Measurements from ENCODE around the gene ALKBH7. TPM values are rescaled to one million over a fixed set of nuclear protein-coding genes. Genes with fewer than 3 reads are reported as not detected.

The ALKBH7 gene
- total and polyA plus RNA-seq, 2 of the 13 experiments (the other 11 are each of a cell fraction or from before 2014, with no cell fraction given), result 29.6 to 45.9 TPM

DNA sequence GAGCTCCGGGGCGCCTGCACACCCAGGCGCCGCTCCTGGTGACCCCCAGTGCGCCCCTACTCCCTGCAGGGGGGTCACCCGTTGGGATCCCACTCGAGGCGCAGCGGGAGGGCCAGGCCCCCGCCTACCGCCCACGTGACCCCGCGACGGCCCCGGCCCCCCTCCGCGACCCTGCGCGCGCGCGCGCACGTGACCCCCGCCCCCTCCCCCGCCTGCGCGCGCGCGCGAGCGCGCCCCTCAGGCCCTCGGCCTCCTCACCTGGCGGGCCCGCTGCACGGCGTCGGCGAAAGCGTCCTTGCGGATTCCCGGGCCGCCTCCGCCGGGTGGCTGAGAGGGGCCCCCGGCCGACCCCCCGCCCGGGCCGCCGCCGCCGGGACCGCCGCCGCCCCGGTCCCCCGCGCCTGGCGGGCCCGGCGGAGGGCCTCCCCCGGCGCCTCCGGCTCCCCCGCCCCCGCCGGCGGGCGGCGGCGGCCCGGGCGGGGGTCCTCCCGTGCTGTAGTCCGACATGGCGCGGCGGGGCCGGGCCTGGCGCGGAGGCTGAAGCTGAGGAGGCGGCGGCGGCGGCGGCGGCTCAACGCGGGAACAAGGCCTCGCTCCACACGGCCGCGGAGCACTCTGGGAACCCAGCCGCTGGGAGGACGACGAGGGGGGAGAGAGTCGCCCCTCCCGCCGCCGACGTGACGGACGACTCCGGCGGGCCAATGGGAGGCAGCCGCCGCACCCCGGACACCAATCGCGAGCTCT, 51.8 kb downstream of the ALKBH7 start, which contains the start of gene KHSRP (continued):
- TF ChIP-seq, protein P1, sequence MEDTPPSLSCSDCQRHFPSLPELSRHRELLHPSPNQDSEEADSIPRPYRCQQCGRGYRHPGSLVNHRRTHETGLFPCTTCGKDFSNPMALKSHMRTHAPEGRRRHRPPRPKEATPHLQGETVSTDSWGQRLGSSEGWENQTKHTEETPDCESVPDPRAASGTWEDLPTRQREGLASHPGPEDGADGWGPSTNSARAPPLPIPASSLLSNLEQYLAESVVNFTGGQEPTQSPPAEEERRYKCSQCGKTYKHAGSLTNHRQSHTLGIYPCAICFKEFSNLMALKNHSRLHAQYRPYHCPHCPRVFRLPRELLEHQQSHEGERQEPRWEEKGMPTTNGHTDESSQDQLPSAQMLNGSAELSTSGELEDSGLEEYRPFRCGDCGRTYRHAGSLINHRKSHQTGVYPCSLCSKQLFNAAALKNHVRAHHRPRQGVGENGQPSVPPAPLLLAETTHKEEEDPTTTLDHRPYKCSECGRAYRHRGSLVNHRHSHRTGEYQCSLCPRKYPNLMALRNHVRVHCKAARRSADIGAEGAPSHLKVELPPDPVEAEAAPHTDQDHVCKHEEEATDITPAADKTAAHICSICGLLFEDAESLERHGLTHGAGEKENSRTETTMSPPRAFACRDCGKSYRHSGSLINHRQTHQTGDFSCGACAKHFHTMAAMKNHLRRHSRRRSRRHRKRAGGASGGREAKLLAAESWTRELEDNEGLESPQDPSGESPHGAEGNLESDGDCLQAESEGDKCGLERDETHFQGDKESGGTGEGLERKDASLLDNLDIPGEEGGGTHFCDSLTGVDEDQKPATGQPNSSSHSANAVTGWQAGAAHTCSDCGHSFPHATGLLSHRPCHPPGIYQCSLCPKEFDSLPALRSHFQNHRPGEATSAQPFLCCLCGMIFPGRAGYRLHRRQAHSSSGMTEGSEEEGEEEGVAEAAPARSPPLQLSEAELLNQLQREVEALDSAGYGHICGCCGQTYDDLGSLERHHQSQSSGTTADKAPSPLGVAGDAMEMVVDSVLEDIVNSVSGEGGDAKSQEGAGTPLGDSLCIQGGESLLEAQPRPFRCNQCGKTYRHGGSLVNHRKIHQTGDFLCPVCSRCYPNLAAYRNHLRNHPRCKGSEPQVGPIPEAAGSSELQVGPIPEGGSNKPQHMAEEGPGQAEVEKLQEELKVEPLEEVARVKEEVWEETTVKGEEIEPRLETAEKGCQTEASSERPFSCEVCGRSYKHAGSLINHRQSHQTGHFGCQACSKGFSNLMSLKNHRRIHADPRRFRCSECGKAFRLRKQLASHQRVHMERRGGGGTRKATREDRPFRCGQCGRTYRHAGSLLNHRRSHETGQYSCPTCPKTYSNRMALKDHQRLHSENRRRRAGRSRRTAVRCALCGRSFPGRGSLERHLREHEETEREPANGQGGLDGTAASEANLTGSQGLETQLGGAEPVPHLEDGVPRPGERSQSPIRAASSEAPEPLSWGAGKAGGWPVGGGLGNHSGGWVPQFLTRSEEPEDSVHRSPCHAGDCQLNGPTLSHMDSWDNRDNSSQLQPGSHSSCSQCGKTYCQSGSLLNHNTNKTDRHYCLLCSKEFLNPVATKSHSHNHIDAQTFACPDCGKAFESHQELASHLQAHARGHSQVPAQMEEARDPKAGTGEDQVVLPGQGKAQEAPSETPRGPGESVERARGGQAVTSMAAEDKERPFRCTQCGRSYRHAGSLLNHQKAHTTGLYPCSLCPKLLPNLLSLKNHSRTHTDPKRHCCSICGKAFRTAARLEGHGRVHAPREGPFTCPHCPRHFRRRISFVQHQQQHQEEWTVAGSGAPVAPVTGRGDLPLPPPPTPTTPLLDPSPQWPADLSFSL (CRISPR knock-in tag; IDR thresholded peaks at IDR 0.05), result no peak
- TF ChIP-seq PAX8 (CRISPR knock-in tag; IDR thresholded peaks at IDR 0.05; ENCODE audit: borderline replicate concordance) (no peak), FOXA1 (IDR thresholded peaks at IDR 0.05) (no peak), FOXA1 (CRISPR knock-in tag; IDR thresholded peaks at IDR 0.05) (no peak), ZNF557 (CRISPR knock-in tag; IDR thresholded peaks at IDR 0.05) (no peak), ZNF549 (CRISPR knock-in tag; IDR thresholded peaks at IDR 0.05) (no peak), KDM5B (CRISPR knock-in tag; IDR thresholded peaks at IDR 0.05; ENCODE audit: borderline replicate concordance) (no peak; the same call in 1 of the 2 replicates), ZFX (CRISPR knock-in tag; IDR thresholded peaks at IDR 0.05; ENCODE audit: low read depth) (peak; percentile 85), ZNF383 (CRISPR knock-in tag; IDR thresholded peaks at IDR 0.05; ENCODE audit: borderline replicate concordance) (no peak), NCOR1 (IDR thresholded peaks at IDR 0.05; ENCODE audit: borderline replicate concordance, low read length) (no peak), RARA (CRISPR knock-in tag; IDR thresholded peaks at IDR 0.05) (no peak), FOXA3 (CRISPR knock-in tag; IDR thresholded peaks at IDR 0.05) (no peak), IKZF1 (IDR thresholded peaks at IDR 0.05) (no peak)
- TF ChIP-seq, protein P2, sequence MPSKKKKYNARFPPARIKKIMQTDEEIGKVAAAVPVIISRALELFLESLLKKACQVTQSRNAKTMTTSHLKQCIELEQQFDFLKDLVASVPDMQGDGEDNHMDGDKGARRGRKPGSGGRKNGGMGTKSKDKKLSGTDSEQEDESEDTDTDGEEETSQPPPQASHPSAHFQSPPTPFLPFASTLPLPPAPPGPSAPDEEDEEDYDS (CRISPR knock-in tag; IDR thresholded peaks at IDR 0.05), result 0 out of 2 replicates have a peak, but pooled peaks have one; percentile 15
- TF ChIP-seq, protein P3, sequence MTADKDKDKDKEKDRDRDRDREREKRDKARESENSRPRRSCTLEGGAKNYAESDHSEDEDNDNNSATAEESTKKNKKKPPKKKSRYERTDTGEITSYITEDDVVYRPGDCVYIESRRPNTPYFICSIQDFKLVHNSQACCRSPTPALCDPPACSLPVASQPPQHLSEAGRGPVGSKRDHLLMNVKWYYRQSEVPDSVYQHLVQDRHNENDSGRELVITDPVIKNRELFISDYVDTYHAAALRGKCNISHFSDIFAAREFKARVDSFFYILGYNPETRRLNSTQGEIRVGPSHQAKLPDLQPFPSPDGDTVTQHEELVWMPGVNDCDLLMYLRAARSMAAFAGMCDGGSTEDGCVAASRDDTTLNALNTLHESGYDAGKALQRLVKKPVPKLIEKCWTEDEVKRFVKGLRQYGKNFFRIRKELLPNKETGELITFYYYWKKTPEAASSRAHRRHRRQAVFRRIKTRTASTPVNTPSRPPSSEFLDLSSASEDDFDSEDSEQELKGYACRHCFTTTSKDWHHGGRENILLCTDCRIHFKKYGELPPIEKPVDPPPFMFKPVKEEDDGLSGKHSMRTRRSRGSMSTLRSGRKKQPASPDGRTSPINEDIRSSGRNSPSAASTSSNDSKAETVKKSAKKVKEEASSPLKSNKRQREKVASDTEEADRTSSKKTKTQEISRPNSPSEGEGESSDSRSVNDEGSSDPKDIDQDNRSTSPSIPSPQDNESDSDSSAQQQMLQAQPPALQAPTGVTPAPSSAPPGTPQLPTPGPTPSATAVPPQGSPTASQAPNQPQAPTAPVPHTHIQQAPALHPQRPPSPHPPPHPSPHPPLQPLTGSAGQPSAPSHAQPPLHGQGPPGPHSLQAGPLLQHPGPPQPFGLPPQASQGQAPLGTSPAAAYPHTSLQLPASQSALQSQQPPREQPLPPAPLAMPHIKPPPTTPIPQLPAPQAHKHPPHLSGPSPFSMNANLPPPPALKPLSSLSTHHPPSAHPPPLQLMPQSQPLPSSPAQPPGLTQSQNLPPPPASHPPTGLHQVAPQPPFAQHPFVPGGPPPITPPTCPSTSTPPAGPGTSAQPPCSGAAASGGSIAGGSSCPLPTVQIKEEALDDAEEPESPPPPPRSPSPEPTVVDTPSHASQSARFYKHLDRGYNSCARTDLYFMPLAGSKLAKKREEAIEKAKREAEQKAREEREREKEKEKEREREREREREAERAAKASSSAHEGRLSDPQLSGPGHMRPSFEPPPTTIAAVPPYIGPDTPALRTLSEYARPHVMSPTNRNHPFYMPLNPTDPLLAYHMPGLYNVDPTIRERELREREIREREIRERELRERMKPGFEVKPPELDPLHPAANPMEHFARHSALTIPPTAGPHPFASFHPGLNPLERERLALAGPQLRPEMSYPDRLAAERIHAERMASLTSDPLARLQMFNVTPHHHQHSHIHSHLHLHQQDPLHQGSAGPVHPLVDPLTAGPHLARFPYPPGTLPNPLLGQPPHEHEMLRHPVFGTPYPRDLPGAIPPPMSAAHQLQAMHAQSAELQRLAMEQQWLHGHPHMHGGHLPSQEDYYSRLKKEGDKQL (CRISPR knock-in tag; IDR thresholded peaks at IDR 0.05; ENCODE audit: low read depth), result no peak
- TF ChIP-seq, protein P4, sequence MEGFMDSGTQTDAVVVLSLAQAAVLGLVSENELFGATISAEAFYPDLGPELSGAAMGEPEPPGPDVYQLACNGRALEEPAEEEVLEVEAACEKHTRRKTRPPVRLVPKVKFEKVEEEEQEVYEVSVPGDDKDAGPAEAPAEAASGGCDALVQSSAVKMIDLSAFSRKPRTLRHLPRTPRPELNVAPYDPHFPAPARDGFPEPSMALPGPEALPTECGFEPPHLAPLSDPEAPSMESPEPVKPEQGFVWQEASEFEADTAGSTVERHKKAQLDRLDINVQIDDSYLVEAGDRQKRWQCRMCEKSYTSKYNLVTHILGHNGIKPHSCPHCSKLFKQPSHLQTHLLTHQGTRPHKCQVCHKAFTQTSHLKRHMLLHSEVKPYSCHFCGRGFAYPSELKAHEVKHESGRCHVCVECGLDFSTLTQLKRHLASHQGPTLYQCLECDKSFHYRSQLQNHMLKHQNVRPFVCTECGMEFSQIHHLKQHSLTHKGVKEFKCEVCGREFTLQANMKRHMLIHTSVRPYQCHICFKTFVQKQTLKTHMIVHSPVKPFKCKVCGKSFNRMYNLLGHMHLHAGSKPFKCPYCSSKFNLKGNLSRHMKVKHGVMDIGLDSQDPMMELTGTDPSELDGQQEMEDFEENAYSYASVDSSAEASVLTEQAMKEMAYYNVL (CRISPR knock-in tag; IDR thresholded peaks at IDR 0.05; ENCODE audit: borderline replicate concordance), result no peak
